ENCODE measurements around the gene CALCR.
"Not testable (repeated sequence)": the region's sequence is repeated elsewhere in the genome, so short reads cannot be mapped to it uniquely, and the experiment has no call there.

DNA sequence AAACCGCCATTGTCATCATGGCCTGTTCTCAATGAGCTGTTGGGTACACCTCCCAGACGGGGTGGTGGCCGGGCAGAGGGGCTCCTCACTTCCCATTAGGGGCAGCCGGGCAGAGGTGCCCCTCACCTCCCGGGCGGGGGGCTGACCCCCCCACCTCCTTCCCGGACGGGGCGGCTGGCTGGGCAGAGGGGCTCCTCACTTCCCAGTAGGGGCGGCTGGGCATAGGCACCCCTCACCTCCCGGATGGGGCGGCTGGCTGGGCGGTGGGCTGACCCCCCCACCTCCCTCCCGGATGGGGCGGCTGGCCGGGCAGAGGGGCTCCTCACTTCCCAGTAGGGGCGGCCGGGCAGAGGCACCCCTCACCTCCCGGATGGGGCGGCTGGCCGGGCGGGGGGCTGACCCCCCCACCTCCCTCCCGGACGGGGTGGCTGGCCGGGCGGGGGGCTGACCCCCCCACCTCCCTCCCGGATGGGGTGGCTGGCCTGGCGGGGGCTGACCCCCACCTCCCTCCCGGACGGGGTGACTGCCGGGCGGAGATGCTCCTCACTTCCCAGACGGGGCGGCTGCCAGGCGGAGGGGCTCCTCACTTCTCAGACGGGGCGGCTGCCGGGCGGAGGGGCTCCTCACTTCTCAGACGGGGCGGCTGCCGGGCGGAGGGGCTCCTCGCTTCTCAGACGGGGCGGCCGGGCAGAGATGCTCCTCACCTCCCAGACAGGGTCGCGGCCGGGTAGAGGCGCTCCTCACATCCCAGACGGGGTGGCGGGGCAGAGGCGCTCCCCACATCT lies 11.4 kb upstream of the CALCR start:
- not testable (repeated sequence) for TF ChIP-seq POLR2AphosphoS5, POLR2A (IDR thresholded peaks at IDR 0.05)
- TF ChIP-seq, protein P1, sequence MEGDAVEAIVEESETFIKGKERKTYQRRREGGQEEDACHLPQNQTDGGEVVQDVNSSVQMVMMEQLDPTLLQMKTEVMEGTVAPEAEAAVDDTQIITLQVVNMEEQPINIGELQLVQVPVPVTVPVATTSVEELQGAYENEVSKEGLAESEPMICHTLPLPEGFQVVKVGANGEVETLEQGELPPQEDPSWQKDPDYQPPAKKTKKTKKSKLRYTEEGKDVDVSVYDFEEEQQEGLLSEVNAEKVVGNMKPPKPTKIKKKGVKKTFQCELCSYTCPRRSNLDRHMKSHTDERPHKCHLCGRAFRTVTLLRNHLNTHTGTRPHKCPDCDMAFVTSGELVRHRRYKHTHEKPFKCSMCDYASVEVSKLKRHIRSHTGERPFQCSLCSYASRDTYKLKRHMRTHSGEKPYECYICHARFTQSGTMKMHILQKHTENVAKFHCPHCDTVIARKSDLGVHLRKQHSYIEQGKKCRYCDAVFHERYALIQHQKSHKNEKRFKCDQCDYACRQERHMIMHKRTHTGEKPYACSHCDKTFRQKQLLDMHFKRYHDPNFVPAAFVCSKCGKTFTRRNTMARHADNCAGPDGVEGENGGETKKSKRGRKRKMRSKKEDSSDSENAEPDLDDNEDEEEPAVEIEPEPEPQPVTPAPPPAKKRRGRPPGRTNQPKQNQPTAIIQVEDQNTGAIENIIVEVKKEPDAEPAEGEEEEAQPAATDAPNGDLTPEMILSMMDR (IDR thresholded peaks at IDR 0.05) = not testable (repeated sequence)

All from breast epithelium (tissue), 3 donors.